Liver (tissue), 9 donors: Measurements from ENCODE around the gene GALR2. TPM values are rescaled to one million over a fixed set of nuclear protein-coding genes. Genes with fewer than 3 reads are reported as not detected.
"Not testable (repeated sequence)": the region's sequence is repeated elsewhere in the genome, so short reads cannot be mapped to it uniquely, and the experiment has no call there.

ENCODE experiments used
- DNase-seq: peaks from one replicate; pipeline ENCODE4 v3.0.0-alpha.2; 2017; ENCODE audit warnings: low spot score
- H3K27ac ChIP-seq, 2 donors: one replicate each; pipeline ENCODE4 v1.7.0; 2013; ENCODE audit warnings: inconsistent platforms in 2 of 2, low read length in 2 of 2, control low read depth in 1 of 2, low read depth in 1 of 2, mild to moderate bottlenecking in 1 of 2
- H3K27me3 ChIP-seq, 4 donors: one replicate each; pipeline versions ENCODE4 v1.6.1 to v1.7.0; 2013; ENCODE audit warnings: low read length in 3 of 4, inconsistent platforms in 1 of 4, mild to moderate bottlenecking in 1 of 4, moderate library complexity in 1 of 4; ENCODE audit not compliant: control insufficient read depth in 4 of 4, insufficient read depth in 4 of 4
- H3K36me3 ChIP-seq, 4 donors: one replicate each; pipeline versions ENCODE4 v1.6.1 to v1.7.0; 2013; ENCODE audit warnings: low read length in 3 of 4, mild to moderate bottlenecking in 3 of 4, low read depth in 1 of 4, moderate library complexity in 1 of 4; ENCODE audit not compliant: control insufficient read depth in 4 of 4, insufficient read depth in 3 of 4
- H3K4me1 ChIP-seq, 4 donors: one replicate each; pipeline versions ENCODE4 v1.6.1 to v1.7.0; 2013; ENCODE audit warnings: low read length in 3 of 4, mild to moderate bottlenecking in 3 of 4, moderate library complexity in 1 of 4; ENCODE audit not compliant: control insufficient read depth in 4 of 4, insufficient read depth in 4 of 4
- H3K4me3 ChIP-seq, 3 donors: one replicate each; pipeline versions ENCODE4 v1.6.1 to v1.7.0; 2013; ENCODE audit warnings: low read length in 3 of 3, control low read depth in 1 of 3, low read depth in 1 of 3, mild to moderate bottlenecking in 1 of 3
- H3K9ac ChIP-seq, 2 donors: one replicate each; pipeline ENCODE4 v1.7.0; 2013; ENCODE audit warnings: low read length in 2 of 2, mild to moderate bottlenecking in 2 of 2, moderate library complexity in 2 of 2, control low read depth in 1 of 2, low read depth in 1 of 2
- H3K9me3 ChIP-seq, 4 donors: one replicate each; pipeline versions ENCODE4 v1.6.1 to v1.7.0; 2013; ENCODE audit warnings: low read length in 3 of 4; ENCODE audit not compliant: control insufficient read depth in 4 of 4
- CTCF ChIP-seq: fragments of 150-350 bp; IDR thresholded peaks from 2 replicates; pipeline ENCODE4 v1.5.1; 2017; ENCODE audit warnings: improper control_type of control experiment, low read depth, low read length; ENCODE audit not compliant: missing input control
- EGR1 ChIP-seq, 2 donors: IDR thresholded peaks; 2 replicates each; pipeline ENCODE4 v1.6.1; 2016 to 2018; ENCODE audit warnings: antibody characterized with exemption in 2 of 2, low read depth in 2 of 2
- FOXA1 ChIP-seq: IDR thresholded peaks from 2 replicates; pipeline ENCODE4 v1.6.1; 2016; ENCODE audit warnings: antibody characterized with exemption
- FOXA2 ChIP-seq: IDR thresholded peaks from 2 replicates; pipeline ENCODE4 v1.6.1; 2016; ENCODE audit warnings: antibody characterized with exemption
- GABPA ChIP-seq, 2 donors: IDR thresholded peaks in 1 of 2; conservative IDR thresholded peaks in 1 of 2; 2 replicates each; pipeline ENCODE4 v1.6.1; 2016; ENCODE audit warnings: antibody characterized with exemption in 2 of 2, mild to moderate bottlenecking in 1 of 2, moderate library complexity in 1 of 2
- HNF4G ChIP-seq: IDR thresholded peaks from 2 replicates; pipeline ENCODE4 v1.6.1; 2016; ENCODE audit warnings: antibody characterized with exemption
- JUND ChIP-seq, 2 donors: IDR thresholded peaks; 2 replicates each; pipeline ENCODE4 v1.6.1; 2016; ENCODE audit warnings: antibody characterized with exemption in 2 of 2
- MAX ChIP-seq: IDR thresholded peaks from 2 replicates; pipeline ENCODE4 v1.6.1; 2016; ENCODE audit warnings: antibody characterized with exemption
- RXRA ChIP-seq, 2 donors: IDR thresholded peaks; 2 replicates each; pipeline ENCODE4 v1.6.1; 2017 to 2018; ENCODE audit warnings: antibody characterized with exemption in 2 of 2, mild to moderate bottlenecking in 1 of 2
- SP1 ChIP-seq: IDR thresholded peaks from 2 replicates; pipeline ENCODE4 v1.6.1; 2018; ENCODE audit warnings: antibody characterized with exemption, mild to moderate bottlenecking
- TAF1 ChIP-seq: conservative IDR thresholded peaks from 2 replicates; pipeline ENCODE4 v1.6.1; 2016; ENCODE audit warnings: antibody characterized with exemption, mild to moderate bottlenecking
- YY1 ChIP-seq: IDR thresholded peaks from 2 replicates; pipeline ENCODE4 v1.6.1; 2016; ENCODE audit warnings: antibody characterized with exemption, mild to moderate bottlenecking
- ZBTB33 ChIP-seq: IDR thresholded peaks from 2 replicates; pipeline ENCODE4 v1.6.1; 2016; ENCODE audit warnings: antibody characterized with exemption
- WGBS: extraction: QIAGEN DNeasy Blood & Tissue Kit; methylation state at CpG from one replicate; pipeline ENCODE4 v1.1.7; 2013; 5-methylcytosine and 5-hydroxymethylcytosine counted together
- polyA plus RNA-seq, 2 donors: library from polyadenylated mRNA; stranded (reverse) in 1 of 2; unstranded in 1 of 2; fragments of 200-250 nt in 1 of 2; fragments of >200 nt in 1 of 2; fragmentation: Nextera tagmentation in 1 of 2; extraction: Ambion mirVana in 1 of 2; gene quantifications; one replicate each; pipeline versions ENCODE4 v1.2.1 to v1.2.3, GENCODE V29; 2013 to 2015
- total RNA-seq, 2 donors: library from RNA; depleted of rRNA; stranded (reverse); fragments of >200 nt; gene quantifications; one replicate each; pipeline ENCODE4 v1.2.3, GENCODE V29; 2014
- donor health status: healthy.
- donor health status: healthy.
- donor health status: healthy.
- donor health status: healthy.
- donor health status: healthy.

The GALR2 gene
- total and polyA plus RNA-seq, 4 donors, result 0.08 to 0.22 (median 0.14) TPM; not detected in 1

- WGBS, result 86% methylated on average over 6 of the region's 6 CpGs
- no peak for DNase-seq
- Histone ChIP-seq H3K36me3 (peaks cover 14 to 59% (median 50%) of the 10 kb centered on the region in 4 donors), H3K9ac (no peak overlapping the region), H3K4me1 (peaks cover 0 to 2% (median 0%) of the 10 kb centered on the region in 4 donors), H3K4me3 (no peak overlapping the region), H3K9me3 (no peaks in the 10 kb centered on the region), H3K27me3 (no peaks in the 10 kb centered on the region), H3K27ac (no peak overlapping the region)
- TF ChIP-seq FOXA2 (no peak), MAX (no peak), RXRA (IDR thresholded peaks at IDR 0.05) (no peak), GABPA (IDR thresholded peaks at IDR 0.05 in 1 of 2, conservative IDR thresholded peaks at IDR 0.05 in 1 of 2) (no peak), FOXA1 (no peak), EGR1 (IDR thresholded peaks at IDR 0.05; ENCODE audit: low read depth in 2 of 2) (no peak), JUND (IDR thresholded peaks at IDR 0.05) (no peak), CTCF (no peak)
Measured at GRCh38 chr17:76039121-76039520, 35.5 kb upstream of the GALR2 start.

- Histone ChIP-seq H3K27ac (no peak overlapping the region), H3K9ac (no peak overlapping the region), H3K9me3 (no peaks in the 10 kb centered on the region), H3K27me3 (no peaks in the 10 kb centered on the region), H3K4me1 (peaks cover 0 to 2% (median 0%) of the 10 kb centered on the region in 4 donors), H3K36me3 (peaks cover 20 to 71% (median 61%) of the 10 kb centered on the region in 4 donors), H3K4me3 (no peak overlapping the region)
- TF ChIP-seq YY1 (no peak), TAF1 (no peak), ZBTB33 (no peak), SP1 (no peak), HNF4G (no peak)
- WGBS, result 81% methylated on average over 6 of the region's 6 CpGs
- no peak for DNase-seq
Measured at GRCh38 chr17:76040376-76040775, 34.2 kb upstream of the GALR2 start.

- peaks cover 20 to 89% (median 78%) of the 10 kb centered on the region in 4 donors for H3K36me3 ChIP-seq
- H3K4me3 ChIP-seq, H3K9me3 ChIP-seq, H3K9ac ChIP-seq, H3K27me3 ChIP-seq, DNase-seq, H3K4me1 ChIP-seq, H3K27ac ChIP-seq: not testable (repeated sequence)
- WGBS, result 98% methylated on average over 3 of the region's 3 CpGs
Measured at GRCh38 chr17:76042868-76043267, 31.7 kb upstream of the GALR2 start.

GRCh38 chr17:76044475-76045007 is 30.0 kb upstream of the GALR2 start:
- H3K4me1 ChIP-seq, H3K9me3 ChIP-seq, H3K27me3 ChIP-seq, H3K9ac ChIP-seq, H3K27ac ChIP-seq, DNase-seq, H3K4me3 ChIP-seq: not testable (repeated sequence)
- WGBS, result 82% methylated on average over 11 of the region's 11 CpGs
- H3K36me3 ChIP-seq, result peaks cover 26 to 89% (median 80%) of the 10 kb centered on the region in 4 donors
